HCT116 (cell line): ENCODE measurements around the gene PRDX1. TPM values are rescaled to one million over a fixed set of nuclear protein-coding genes. Genes with fewer than 3 reads are reported as not detected.
A peak's percentile ranks its signal among the peaks of the same experiment; 100 is the strongest.

Source experiments
- ATAC-seq: fragments of 200-7000 bp; cut with Tn5 transposase; 2 replicates; pipeline ENCODE4 v1.9.1; 2020; ENCODE audit warnings: mild to moderate bottlenecking, moderate library complexity
- BruUV-seq: library from RNA; stranded (reverse); fragments of 400-500 nt; replicated peaks from 2 replicates; lab custom pipeline; 2021; lab: Mats Ljungman, UMichigan
- CTCF ChIA-PET: fragments of 300-600 bp; sonication (Branson Sonifier 250); formaldehyde crosslinking; loops from one replicate; lab custom pipeline; 2021; ENCODE audit warnings: antibody characterized with exemption; lab: Charles Lee
- POLR2A ChIA-PET: fragments of 300-600, 350-600 bp; sonication (Branson Sonifier 250); formaldehyde crosslinking; loops from one replicate; lab custom pipeline; 2021; ENCODE audit warnings: antibody characterized with exemption; lab: Charles Lee
- RAD21 ChIA-PET, 2 experiments: fragments of 300-600 bp; sonication (Branson Sonifier 250); formaldehyde crosslinking; loops; one replicate each; lab custom pipeline; 2023; ENCODE audit warnings: low total read pairs in 2 of 2; ENCODE audit not compliant: uncharacterized antibody in 2 of 2, unreplicated experiment in 2 of 2, low non-redundant PET in 1 of 2; lab: Charles Lee
- DNase-seq: peaks from one replicate; pipeline ENCODE4 v3.0.0-alpha.2; 2010; ENCODE audit warnings: low read depth, low spot score
- H2AFZ ChIP-seq: fragments of 200-600 bp; shearing (Covaris generic), sonication (generic); 2 replicates; pipeline ENCODE4 v1.6.1; 2017; ENCODE audit warnings: low read depth, mixed run types, mixed read lengths, antibody characterized with exemption, low read length; ENCODE audit not compliant: poor library complexity, severe bottlenecking
- H3K27ac ChIP-seq: 2 replicates; pipeline ENCODE4 v1.5.1; 2012; ENCODE audit warnings: low read depth, low read length
- H3K27me3 ChIP-seq: fragments of 200-600 bp; sonication (generic); 2 replicates; pipeline ENCODE4 v1.6.1; 2016; ENCODE audit warnings: mixed run types, low read length, mixed read lengths; ENCODE audit not compliant: insufficient read depth
- H3K36me3 ChIP-seq, 2 experiments: fragments of 200-500 bp in 1 of 2; fragments of 200-600 bp in 1 of 2; sonication (Bioruptor generic) in 1 of 2; sonication (generic) in 1 of 2; 2 replicates each; pipeline versions ENCODE4 v1.5.1 to v1.6.1; 2014 to 2016; ENCODE audit warnings: low read length in 2 of 2, inconsistent platforms in 1 of 2, mixed read lengths in 1 of 2, mixed run types in 1 of 2; ENCODE audit not compliant: insufficient read depth in 2 of 2, control insufficient read depth in 1 of 2
- H3K4me1 ChIP-seq, 2 experiments: fragments of 200-600 bp in 1 of 2; sonication (generic) in 1 of 2; 2 replicates each; pipeline versions ENCODE4 v1.5.1 to v1.6.1; 2012 to 2017; ENCODE audit warnings: low read length in 2 of 2, inconsistent platforms in 1 of 2, mild to moderate bottlenecking in 1 of 2, mixed read lengths in 1 of 2, mixed run types in 1 of 2, moderate library complexity in 1 of 2; ENCODE audit not compliant: insufficient read depth in 2 of 2, control insufficient read depth in 1 of 2
- H3K4me2 ChIP-seq: fragments of 200-600 bp; sonication (generic); 2 replicates; pipeline ENCODE4 v1.6.1; 2017; ENCODE audit warnings: mixed run types, low read length, mixed read lengths
- H3K4me3 ChIP-seq, 2 experiments: fragments of 200-600 bp in 1 of 2; sonication (generic) in 1 of 2; replicated peaks in 1 of 2; 2 replicates each; pipeline ENCODE4 v1.5.1; 2011 to 2016; ENCODE audit warnings: low read length in 2 of 2, control low read depth in 1 of 2, low read depth in 1 of 2, mild to moderate bottlenecking in 1 of 2, mixed read lengths in 1 of 2, mixed run types in 1 of 2
- H3K79me2 ChIP-seq: fragments of 200-600 bp; sonication (generic); 2 replicates; pipeline ENCODE4 v1.6.1; 2017; ENCODE audit warnings: mild to moderate bottlenecking, mixed run types, low read length, moderate library complexity, mixed read lengths; ENCODE audit not compliant: insufficient read depth
- H3K9ac ChIP-seq: fragments of 200-600 bp; sonication (generic); 2 replicates; pipeline ENCODE4 v1.6.1; 2016; ENCODE audit warnings: low read length, mixed read lengths
- H3K9me2 ChIP-seq: fragments of 200-600 bp; sonication (generic), shearing (Covaris generic); 2 replicates; pipeline ENCODE4 v1.6.1; 2017; ENCODE audit warnings: mixed run types, mild to moderate bottlenecking, moderate library complexity; ENCODE audit not compliant: insufficient read depth
- H3K9me3 ChIP-seq, 2 experiments: fragments of 200-500 bp in 1 of 2; fragments of 200-600 bp in 1 of 2; sonication (Bioruptor generic) in 1 of 2; sonication (generic) in 1 of 2; 2 replicates each; pipeline ENCODE4 v1.6.1; 2014 to 2017; ENCODE audit warnings: low read length in 2 of 2, mixed read lengths in 2 of 2, inconsistent platforms in 1 of 2, low read depth in 1 of 2, mild to moderate bottlenecking in 1 of 2, mixed run types in 1 of 2, moderate library complexity in 1 of 2; ENCODE audit not compliant: control insufficient read depth in 1 of 2, insufficient read depth in 1 of 2
- H4K20me1 ChIP-seq: fragments of 200-600 bp; sonication (generic), shearing (Covaris generic); 2 replicates; pipeline ENCODE4 v1.6.1; 2017; ENCODE audit warnings: mixed run types, mild to moderate bottlenecking, moderate library complexity; ENCODE audit not compliant: insufficient read depth
- EZH2 ChIP-seq: fragments of 200-600 bp; sonication (generic); IDR thresholded peaks from 2 replicates; pipeline ENCODE4 v1.6.1; 2017; ENCODE audit warnings: antibody characterized with exemption, mixed run types
- POLR2A ChIP-seq: IDR thresholded peaks from 2 replicates; pipeline ENCODE4 v1.7.0; 2011; ENCODE audit warnings: borderline replicate concordance; ENCODE audit not compliant: insufficient read depth, insufficient read length; ENCODE audit errors: extremely low read depth
- POLR2AphosphoS5 ChIP-seq: IDR thresholded peaks from 2 replicates; pipeline ENCODE4 v1.6.1; 2011; ENCODE audit warnings: mild to moderate bottlenecking, low read depth, low read length, moderate library complexity
- YY1 ChIP-seq: IDR thresholded peaks from 2 replicates; pipeline ENCODE4 v1.6.1; 2011; ENCODE audit warnings: low read length, low read depth, moderate library complexity, mild to moderate bottlenecking; ENCODE audit not compliant: insufficient replicate concordance; ENCODE audit errors: extremely low read depth
- ZFX ChIP-seq: fragments of 450-650 bp; IDR thresholded peaks from 2 replicates; pipeline ENCODE4 v1.6.1; 2017
- ZNF274 ChIP-seq: fragments of 200-500 bp; sonication (Bioruptor generic); IDR thresholded peaks from 2 replicates; pipeline ENCODE4 v1.6.1; 2014; ENCODE audit warnings: mild to moderate bottlenecking, low read depth, low read length, inconsistent platforms
- intact Hi-C: fragments of 100-400 bp; cut with micrococcal nuclease; formaldehyde crosslinking; loops from 2 replicates; pipeline ENCODE4 v1.10.0; 2022
- total RNA-seq: library from RNA; stranded (reverse); gene quantifications from one replicate; pipeline ENCODE4 v1.2.1, GENCODE V29; 2021; ENCODE audit not compliant: unreplicated experiment
- TF ChIP-seq, protein P1 (sequence below): IDR thresholded peaks from 2 replicates; pipeline ENCODE4 v1.6.1; 2012
- TF ChIP-seq, protein P2 (sequence below), 3 experiments: fragments of 200-600 bp in 1 of 3; sonication (generic) in 1 of 3; IDR thresholded peaks in 2 of 3; conservative IDR thresholded peaks in 1 of 3; 2 replicates each; pipeline ENCODE4 v1.5.1; 2012 to 2017; ENCODE audit warnings: low read depth in 2 of 3, low read length in 2 of 3, antibody characterized with exemption in 1 of 3, borderline replicate concordance in 1 of 3, control low read depth in 1 of 3, mild to moderate bottlenecking in 1 of 3, mixed read lengths in 1 of 3, mixed run types in 1 of 3, moderate library complexity in 1 of 3; ENCODE audit not compliant: insufficient read depth in 1 of 3
- TF ChIP-seq, protein P3 (sequence below): IDR thresholded peaks from 2 replicates; pipeline ENCODE4 v1.6.1; 2012; ENCODE audit warnings: low read depth

The PRDX1 gene
- total RNA-seq, 1 experiment from 2014 or later = 1,171 TPM

DNA sequence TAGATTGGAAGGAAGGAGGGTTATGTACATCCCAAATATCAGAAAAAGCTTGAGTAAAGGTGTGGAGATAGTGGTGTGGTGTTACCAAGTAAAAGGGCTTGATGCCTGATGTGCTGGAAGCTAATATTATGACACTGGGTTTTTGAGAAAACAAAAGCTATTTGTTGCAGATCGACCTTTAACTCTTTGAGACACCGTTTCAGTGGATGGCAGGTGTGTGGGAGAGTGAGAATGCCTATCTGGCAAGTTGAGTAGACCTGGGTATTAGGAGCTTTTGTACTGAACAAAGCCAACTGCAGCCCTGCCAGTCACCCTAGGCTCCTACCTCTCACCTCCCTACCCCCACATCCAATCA, 20.2 kb downstream of the PRDX1 start:
- ATAC-seq = no peak
- TF ChIP-seq, protein P1, sequence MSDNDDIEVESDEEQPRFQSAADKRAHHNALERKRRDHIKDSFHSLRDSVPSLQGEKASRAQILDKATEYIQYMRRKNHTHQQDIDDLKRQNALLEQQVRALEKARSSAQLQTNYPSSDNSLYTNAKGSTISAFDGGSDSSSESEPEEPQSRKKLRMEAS = no peak
- TF ChIP-seq POLR2A (no peak), ZNF274 (no peak), YY1 (no peak), ZFX (no peak), EZH2 (no peak), POLR2AphosphoS5 (no peak)
- TF ChIP-seq, protein P2, sequence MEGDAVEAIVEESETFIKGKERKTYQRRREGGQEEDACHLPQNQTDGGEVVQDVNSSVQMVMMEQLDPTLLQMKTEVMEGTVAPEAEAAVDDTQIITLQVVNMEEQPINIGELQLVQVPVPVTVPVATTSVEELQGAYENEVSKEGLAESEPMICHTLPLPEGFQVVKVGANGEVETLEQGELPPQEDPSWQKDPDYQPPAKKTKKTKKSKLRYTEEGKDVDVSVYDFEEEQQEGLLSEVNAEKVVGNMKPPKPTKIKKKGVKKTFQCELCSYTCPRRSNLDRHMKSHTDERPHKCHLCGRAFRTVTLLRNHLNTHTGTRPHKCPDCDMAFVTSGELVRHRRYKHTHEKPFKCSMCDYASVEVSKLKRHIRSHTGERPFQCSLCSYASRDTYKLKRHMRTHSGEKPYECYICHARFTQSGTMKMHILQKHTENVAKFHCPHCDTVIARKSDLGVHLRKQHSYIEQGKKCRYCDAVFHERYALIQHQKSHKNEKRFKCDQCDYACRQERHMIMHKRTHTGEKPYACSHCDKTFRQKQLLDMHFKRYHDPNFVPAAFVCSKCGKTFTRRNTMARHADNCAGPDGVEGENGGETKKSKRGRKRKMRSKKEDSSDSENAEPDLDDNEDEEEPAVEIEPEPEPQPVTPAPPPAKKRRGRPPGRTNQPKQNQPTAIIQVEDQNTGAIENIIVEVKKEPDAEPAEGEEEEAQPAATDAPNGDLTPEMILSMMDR (IDR thresholded peaks at IDR 0.05 in 2 of 3, conservative IDR thresholded peaks at IDR 0.05 in 1 of 3; ENCODE audit: borderline replicate concordance in 1 of 3, insufficient read depth in 1 of 3, low read depth in 2 of 3, low read length in 2 of 3) = no peak
- TF ChIP-seq, protein P3, sequence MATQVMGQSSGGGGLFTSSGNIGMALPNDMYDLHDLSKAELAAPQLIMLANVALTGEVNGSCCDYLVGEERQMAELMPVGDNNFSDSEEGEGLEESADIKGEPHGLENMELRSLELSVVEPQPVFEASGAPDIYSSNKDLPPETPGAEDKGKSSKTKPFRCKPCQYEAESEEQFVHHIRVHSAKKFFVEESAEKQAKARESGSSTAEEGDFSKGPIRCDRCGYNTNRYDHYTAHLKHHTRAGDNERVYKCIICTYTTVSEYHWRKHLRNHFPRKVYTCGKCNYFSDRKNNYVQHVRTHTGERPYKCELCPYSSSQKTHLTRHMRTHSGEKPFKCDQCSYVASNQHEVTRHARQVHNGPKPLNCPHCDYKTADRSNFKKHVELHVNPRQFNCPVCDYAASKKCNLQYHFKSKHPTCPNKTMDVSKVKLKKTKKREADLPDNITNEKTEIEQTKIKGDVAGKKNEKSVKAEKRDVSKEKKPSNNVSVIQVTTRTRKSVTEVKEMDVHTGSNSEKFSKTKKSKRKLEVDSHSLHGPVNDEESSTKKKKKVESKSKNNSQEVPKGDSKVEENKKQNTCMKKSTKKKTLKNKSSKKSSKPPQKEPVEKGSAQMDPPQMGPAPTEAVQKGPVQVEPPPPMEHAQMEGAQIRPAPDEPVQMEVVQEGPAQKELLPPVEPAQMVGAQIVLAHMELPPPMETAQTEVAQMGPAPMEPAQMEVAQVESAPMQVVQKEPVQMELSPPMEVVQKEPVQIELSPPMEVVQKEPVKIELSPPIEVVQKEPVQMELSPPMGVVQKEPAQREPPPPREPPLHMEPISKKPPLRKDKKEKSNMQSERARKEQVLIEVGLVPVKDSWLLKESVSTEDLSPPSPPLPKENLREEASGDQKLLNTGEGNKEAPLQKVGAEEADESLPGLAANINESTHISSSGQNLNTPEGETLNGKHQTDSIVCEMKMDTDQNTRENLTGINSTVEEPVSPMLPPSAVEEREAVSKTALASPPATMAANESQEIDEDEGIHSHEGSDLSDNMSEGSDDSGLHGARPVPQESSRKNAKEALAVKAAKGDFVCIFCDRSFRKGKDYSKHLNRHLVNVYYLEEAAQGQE = no peak
- no peak for DNase-seq
- no peaks in the 10 kb centered on the region for H3K9me2 ChIP-seq
- H3K36me3 ChIP-seq = no peaks in the 10 kb centered on the region
- peaks cover 2 to 18% of the 10 kb centered on the region in 2 experiments; a peak in 3 of 4 replicates for H3K4me1 ChIP-seq
- peaks cover 21% of the 10 kb centered on the region for H3K79me2 ChIP-seq
- ChIA-PET RAD21 (interaction anchor here in 1 of 2 experiments (1.2 kb wide), 1 partner anchor 21 kb away, joined by 3 read pairs; the partner anchor contains the start of gene PRDX1), CTCF (no interaction called here), POLR2A (interaction anchor here (1.3 to 3.3 kb wide), 4 partner anchors 20 to 780 kb away, joined by 3 to 44 read pairs (median 10); partner anchors contain the start of genes MUTYH, PRDX1 and TOE1)
- no peaks in the 10 kb centered on the region for H4K20me1 ChIP-seq
- intact Hi-C loops = loop anchor here (5.0 kb wide), 1 partner anchor 676 kb away; the partner anchor contains the start of genes P3R3URF and TSPAN1
- H2AFZ ChIP-seq = no peak overlapping the region
- no peak overlapping the region for H3K27ac ChIP-seq
- H3K4me3 ChIP-seq = peak overlapping the region; percentile 68 to 92; a peak in 3 of 4 replicates
- no peaks in the 10 kb centered on the region for H3K9me3 ChIP-seq
- no peak overlapping the region for H3K9ac ChIP-seq
- H3K27me3 ChIP-seq = no peaks in the 10 kb centered on the region
- peak overlapping the region; percentile 94 for H3K4me2 ChIP-seq
- no TSS peak for BruUV-seq
